HG03103 (cell line): ENCODE data around the gene FAHD2A.
"Not testable (repeated sequence)": the region's sequence is repeated elsewhere in the genome, so short reads cannot be mapped to it uniquely, and the experiment has no call there.

Experiments used
- ATAC-seq: cut with Tn5 transposase; IDR thresholded peaks from one replicate; pipeline ENCODE4 v1.9.1; 2021; ENCODE audit warnings: low read depth; ENCODE audit not compliant: unreplicated experiment

Gene FAHD2A, protein sequence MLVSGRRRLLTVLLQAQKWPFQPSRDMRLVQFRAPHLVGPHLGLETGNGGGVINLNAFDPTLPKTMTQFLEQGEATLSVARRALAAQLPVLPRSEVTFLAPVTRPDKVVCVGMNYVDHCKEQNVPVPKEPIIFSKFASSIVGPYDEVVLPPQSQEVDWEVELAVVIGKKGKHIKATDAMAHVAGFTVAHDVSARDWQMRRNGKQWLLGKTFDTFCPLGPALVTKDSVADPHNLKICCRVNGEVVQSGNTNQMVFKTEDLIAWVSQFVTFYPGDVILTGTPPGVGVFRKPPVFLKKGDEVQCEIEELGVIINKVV

DNA sequence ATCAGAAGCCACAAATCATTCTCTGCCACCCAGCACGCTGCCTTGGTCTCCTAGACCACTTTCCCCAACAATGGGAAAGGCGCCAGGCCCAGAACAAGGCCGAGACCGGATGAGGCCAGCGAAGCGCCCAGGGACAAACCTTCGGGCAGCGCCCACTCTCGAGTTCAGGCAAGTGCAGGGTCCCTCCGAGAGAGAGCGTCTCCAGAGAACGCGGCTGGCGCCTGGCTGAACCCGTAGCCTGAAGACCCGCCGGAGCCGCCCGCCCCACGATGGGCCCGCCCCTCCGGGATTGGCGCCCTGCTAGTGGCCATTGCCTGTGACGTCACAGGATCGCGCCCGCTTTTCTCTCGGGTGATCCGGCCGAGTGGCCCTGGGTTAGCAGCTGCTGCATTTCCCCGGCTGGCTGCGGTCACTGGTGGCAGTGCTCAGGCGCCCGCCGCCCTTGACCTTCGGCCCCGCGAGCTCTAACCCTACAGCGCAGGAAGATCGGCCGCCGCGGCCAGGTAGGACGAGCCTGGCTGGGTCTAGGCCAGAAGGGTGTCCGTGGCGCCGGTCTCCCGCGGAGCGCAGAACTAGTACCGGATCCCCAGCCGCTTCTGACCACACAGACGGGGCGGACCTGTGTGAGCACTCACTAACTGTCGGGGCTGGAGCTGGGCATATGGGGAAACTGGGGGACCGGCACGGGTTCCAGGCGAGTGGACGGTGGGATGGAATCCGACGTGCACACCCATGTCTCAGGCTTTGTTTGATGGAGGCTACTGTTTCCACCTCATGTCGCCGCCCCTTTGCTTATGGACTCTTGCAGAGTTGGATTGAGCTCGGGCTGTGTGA is at the start of gene FAHD2A:
Gene FAHD2A (plus strand): TSS at position 339 of the 834 bp plus-strand sequence. CDS start 2,851 bp downstream, outside the sequence.
- ATAC-seq: peak; percentile 89

DNA sequence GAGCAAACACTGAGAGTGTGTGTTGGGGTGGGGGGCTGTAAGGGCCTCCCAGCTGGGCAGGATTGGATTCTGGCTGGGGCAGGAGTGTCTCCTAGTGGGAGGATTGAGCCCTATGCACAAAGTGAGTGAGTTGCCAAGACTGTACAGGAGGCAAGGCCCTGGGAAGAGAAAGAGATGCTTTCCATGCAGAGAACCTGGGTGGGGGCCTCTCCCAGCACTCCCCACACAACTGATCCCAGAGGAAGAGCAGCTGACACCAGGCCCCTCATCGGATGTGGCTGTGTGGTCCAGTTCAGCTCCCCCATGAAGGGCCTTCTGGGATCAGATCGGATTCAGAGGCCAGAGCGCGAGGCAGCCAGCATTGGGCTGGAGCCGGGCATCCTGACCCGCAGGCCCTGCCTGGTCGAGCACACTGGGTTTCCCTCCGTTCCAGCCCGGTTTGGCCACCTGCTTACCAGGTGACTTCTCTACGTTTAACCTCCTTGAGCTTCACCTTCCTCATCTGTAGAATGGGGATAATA is 49.4 kb upstream of the FAHD2A start:
- ATAC-seq: no peak

DNA sequence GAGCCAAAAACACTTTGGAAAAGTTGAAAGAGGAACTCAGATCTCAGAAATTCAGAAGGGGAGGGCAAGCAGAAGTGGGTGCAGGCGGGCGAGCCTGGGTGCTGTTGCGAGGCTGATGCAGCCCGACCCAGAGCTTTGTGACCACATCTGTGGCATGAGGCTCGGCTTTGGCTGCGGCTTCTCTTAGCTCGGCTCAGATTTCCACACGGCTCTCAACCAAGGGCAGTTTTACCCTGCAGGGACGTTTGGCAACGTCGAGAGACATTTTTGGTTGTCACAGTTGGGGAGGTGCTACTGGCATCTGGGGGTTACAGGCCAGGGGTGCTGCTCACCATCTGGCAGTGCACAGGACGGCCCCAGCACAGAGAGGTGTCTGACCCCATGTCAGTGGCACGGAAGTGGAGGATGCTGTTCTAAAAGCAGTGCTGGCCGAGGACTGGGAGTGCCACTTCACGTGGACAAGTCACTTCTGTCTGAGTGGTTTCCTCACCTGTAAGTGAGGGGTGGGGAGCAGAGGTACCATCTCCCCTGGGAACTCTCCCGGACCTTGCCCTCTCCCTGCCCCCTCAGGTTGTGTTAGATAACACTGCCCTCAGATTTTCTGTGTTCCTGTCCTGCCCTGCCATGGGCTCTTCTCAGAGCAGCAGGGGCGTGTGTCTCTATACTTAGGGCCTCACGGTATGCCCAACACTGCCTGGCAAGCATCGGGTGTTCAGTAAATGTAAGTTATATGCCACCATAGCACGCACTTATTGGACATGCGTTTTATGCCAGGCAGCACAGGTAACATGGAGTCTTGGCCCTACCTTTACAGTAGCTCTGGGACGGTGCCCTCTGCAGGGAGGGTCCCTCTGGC is 48.7 kb upstream of the FAHD2A start:
- no peak for ATAC-seq

DNA sequence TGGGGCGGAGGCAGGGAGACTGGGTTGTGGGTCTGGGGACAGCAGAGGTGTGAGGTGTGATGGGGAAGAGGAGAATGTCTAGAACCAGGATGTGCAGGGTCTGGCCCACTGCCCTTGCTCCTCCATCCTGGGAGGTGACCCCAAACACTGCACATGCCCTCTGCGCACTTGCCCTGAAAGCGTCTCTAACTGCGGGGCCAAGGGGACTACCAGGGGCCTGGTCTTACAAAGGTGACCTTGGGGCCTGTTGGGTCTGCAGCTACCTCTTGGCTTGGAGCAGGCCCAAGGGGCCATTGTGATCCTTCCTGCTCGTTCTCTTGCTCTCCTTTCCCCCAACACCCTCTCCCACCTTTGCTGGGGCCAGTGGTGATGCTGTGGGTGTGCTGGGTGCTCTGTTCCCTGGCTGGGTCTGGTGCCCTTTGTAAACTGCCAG is 48.0 kb upstream of the FAHD2A start:
- ATAC-seq: no peak

DNA sequence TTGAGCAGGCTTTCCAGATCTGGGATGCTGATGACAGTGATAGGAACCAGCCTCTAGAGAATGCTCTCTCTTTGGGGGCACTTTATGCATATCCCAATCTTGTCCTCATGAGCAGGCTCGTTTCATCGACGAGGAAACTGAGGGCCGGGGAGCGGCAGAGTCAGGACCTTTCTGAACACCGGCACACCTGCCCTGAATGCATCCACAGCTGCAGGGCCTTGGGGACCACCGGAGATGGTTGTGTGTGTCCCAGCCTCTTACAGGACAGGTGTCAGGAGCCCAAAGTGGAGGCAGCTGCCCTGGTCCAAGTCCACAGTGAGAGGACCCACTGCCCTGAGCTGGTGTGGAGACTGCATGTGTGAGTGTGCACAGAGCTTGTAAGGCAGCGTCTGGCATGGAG is 47.6 kb upstream of the FAHD2A start:
- no peak for ATAC-seq

DNA sequence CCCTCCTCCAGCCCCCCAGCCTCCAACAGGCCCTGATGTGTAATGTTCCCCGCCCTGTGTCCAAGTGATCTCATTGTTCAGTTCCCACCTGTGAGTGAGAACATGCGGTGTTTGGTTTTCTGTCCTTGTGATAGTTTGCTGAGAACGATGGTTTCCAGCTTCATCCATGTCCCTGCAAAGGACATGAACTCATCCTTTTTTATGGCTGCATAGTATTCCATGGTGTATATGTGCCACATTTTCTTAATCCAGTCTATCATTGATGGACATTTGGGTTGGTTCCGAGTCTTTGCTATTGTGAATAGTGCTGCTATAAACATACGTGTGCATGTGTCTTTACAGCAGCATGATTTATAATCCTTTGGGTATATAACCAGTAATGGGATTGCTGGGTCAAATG is 47.0 kb upstream of the FAHD2A start:
- ATAC-seq: not testable (repeated sequence)

DNA sequence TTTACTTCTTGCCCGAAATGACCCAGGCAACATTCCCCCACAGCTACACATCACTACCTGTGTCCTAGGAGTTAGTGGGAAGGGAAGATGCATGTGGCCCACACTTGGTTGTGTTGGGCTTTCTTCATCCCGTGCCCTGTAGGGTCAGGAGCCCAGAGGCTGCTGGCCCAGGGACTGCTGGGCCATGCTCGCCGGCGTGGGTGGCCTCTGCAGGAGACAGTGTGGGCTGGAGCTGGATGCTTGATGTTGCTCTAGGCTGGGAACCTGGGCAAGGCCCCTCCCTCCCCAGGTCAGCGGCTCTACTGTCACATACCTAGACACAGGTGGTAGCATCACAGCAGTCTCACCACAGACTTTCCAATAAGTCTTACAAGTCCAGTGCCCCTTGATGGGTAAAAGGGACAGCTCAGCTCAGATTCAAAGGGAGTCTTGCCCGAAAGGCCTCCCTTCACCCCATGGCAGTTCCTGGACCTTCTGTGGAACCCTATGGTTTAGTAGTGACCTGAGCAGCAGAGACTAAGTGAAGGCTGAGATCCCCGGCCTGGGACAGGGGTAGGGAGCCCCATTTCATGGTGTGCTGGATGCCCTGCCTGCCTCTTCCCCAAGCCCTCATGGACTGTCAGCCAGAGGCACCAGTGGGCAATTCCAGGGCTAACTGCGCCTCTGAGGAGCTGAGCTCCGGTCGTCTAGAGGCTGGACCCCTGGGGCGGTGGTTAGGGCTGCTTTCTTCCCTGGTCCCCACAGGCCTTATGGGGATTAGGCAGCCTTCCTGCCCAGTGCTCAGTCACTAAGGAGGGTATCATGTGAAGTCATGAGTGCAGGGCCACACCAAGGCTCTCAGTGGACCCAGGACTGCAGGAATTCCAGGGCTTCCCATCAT is 45.4 kb upstream of the FAHD2A start:
- no peak for ATAC-seq

DNA sequence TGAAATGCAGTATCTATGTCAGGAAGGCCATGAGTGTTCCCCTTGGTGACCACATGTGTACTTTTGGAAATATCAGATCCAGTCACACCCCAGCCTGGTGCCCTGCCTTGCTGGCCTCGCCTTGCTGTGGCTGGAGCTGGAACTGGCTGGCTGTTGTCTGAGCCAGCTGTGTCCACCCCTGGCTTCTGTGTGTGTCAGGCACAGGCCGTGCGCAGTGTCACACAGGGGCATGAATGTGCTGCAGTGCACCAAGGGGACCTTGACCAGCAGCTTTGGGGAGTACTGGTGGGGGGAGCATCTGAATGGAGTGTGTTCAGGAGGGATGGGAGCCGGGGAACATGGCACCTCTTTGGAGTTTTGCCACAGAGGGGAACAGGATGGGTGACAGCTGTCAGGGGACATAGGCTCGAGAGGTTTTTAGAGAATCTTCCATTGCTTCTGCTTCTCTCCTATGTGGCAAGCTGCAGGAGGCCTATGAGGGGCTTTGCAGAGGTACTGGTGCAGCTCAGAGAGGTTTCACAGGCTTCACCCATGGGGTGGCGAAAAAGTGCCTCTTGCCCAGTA is 44.7 kb upstream of the FAHD2A start:
- ATAC-seq: no peak

DNA sequence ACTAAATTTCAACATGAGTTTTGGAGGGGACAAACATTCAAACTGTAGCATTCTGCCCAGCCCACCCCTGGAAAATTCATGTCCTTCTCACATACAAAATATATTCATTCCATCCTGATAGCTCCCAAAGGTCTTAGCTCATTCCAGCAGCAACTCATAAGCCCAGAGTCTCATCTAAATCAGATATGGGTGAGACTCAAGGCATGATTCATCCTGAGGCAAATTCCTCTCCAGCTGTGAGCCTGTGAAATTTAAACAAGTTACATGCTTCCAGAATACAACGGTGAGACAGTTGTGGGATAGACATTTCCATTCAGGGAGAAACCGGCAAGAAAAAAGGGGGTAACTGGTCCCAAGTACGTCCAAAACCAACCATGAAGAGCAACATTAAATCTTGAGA is 43.5 kb upstream of the FAHD2A start:
- ATAC-seq: no peak

DNA sequence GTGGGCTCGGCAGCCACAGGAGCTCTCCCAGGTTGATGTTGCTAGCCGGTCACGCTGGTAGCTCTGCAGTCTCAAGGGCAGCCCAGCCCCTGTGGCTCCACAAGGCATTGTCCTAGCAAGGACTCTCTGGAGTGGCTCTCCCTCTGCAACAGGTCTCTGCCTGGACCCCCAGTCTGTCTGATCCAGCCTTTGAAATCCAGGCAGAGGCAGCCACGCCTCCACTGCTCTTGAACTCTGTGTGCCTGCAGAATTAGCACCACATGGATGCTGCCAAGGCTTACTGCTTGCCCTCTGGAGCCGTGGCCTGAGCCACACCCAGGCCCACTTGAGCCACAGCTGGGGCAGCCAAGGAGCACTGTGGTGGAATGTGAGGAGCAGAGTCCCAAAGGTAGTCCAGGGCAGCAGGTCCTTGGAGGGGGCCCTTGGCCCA is 43.0 kb upstream of the FAHD2A start:
- no peak for ATAC-seq

DNA sequence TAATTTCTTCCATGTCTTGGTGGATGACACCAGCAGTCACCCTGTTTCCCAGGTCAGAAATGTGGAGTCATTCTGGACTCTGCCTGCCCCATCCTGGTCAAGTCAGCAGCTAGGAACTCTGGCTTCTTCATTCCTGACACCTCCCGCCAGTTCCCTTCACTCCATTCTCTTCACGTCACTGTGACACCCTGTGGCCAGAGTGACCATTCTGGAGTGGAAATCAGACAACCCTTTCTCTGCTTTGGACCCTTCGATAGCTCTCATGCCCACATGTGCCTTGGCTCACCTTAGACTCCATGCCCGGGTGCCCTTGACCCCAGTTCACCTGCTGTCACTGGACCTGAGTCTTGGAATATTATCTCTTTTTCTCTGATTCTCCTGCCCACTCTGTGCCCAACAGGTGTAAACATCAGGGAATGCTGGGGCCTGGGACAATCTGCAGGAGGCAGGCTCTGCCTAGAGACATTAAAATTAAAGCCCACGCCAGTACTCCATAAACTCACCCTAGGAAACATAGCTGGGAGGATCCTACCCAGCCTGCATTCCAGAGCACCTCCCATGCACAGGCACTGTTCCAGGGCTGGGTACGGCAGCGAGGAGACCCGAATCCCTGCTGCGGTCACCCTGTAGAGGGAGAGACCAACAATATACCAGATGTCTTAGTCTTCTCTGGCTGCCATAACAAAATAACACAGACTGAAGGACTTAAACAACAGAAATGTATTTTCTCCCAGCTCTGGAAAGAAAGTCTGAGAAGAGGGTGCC is 41.1 kb upstream of the FAHD2A start:
- no peak for ATAC-seq

DNA sequence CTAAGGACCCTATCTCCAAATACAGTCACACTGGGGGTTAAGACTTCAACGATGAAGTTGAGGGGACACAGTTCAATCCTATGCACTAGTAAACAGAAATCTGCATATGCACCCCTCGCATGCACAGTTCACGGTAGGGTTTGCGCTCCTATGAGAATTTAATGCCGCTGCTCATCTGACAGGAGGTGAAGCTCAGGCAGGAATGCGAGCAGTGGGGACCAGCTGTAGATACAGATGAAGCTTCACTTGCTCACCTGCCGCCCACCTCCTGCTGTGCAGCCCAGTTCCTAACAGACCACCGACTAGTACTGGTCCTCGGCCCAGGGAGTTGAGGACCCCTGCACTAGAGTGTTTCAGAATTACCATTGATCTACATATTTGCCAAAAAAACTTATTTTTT is 40.0 kb upstream of the FAHD2A start:
- ATAC-seq: no peak

DNA sequence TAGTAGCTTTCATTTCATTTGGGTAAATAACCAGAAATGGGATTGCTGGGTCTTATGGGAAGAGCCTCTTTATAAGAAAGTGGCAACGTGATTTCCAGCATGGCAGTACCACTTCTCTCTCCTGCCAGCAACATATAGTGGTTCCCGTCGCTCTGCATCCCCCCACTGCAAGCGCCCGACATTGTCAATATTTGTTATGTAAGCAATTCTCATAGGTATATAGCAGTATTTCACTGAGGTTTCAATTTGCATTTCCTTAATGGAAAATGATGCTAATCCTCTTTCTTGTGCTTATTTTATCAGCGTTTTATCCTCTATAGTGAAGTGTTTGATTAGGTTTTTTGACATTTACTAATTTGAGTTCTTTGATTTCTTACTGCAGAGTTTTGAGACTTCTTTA is 36.0 kb upstream of the FAHD2A start:
- no peak for ATAC-seq

DNA sequence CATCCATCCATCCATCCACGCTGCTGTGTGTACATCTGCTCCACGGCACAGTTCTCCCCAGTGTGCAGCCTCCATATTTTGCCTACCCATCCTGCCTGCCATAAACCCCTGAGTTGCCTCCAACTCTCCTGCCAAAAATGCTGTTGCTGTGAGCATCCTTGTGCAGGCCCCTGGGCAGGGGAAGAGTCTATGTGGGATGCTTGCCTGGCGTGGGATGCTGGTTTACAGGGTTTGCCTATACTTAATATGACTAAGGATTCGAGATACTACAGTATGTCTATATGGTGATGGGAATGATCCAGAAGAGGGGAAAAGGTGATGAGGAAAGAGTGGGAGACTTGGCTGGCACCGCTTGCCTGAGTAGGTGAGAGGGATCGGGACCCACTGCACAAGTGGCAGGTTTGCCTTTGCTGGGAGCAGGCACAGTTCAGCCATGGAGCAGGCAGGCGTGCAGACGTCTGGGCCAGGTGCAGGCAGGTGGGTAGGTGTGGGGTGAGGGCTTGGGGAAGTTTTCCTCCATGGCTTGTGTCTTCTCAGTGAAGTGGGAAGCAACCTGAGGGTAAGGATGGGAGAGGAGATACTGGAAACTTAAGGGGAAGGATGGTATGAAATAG is 30.2 kb upstream of the FAHD2A start:
- ATAC-seq: no peak

DNA sequence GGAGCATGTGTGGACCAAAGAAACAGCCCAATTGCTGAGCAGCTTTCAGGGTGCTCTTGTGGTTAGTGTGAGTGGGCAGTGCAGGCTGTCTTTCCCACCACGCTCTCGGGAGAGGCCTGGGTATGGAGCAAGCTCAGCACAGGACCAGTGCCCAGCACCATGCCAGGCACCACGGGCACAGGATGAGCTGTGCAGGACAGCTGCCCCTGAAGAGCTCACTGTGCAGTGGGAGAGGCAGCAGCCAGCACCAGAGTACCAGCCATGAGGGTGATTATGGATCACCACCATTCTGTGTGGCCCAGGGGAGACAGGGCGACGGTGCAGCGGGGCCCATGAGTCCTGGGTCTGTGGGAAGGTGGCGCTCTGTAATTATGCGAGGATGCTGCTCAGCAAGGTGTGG is 29.7 kb upstream of the FAHD2A start:
- ATAC-seq: no peak

DNA sequence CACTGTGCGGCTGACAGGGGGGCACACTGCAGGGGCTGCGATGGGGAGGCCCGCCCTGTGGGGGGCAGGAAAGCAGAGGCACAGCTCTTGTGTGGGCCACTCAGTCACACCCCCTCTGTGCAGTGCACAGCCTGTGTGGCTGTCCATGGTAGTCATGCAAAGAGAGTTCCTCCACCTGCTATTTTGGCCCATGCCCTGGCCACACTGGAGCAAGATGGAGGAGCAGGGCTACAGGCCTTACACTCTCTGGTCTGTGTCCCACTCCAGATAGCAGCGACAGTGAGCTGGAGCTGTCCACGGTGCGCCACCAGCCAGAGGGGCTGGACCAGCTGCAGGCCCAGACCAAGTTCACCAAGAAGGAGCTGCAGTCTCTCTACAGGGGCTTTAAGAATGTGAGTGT is 28.5 kb upstream of the FAHD2A start:
- ATAC-seq: no peak

DNA sequence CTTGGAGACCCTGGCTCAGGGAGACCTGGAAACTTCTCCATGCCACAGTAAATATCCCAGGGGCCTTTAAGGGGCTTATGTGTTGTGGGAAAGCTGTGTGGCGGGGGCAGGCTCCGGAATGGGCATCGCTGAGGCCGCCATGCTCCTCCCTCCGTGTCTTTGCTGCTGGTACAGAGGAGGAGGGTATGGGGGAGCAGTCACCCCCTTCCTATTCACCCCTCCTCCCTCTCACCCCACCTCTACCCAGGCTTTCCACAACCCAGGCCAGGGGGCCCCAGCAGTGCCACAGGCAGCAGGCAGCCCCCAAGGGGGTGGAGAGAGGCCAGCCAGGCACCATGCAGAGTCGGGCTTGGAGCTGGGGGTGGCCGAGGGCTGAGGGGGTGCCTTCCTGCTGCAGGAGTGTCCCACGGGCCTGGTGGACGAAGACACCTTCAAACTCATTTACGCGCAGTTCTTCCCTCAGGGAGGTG is 28.0 kb upstream of the FAHD2A start:
- ATAC-seq: no peak

DNA sequence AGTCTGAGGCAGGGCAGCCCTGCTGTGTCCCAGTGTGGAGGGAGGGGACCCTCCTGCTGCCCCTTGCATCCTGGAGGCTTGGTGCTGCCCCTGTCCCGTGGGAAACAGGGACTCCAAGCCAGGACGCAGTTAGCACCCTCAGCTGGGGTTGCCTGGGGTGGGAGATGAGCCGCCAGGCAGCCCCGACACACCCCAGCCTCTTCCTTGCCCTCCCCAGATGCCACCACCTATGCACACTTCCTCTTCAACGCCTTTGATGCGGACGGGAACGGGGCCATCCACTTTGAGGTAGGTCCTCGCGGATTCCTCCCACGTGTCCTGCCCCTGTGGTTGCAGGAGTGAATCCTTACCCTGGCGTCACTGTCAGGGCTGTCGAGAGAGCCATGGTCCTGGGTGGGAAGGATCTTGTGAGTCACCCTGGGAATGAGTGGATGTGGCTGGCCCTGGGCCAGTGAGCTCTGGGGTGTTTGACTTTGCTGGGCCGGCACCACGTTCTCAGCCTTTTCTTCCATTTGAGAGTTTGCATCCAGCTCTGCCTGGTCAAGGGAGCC is 27.5 kb upstream of the FAHD2A start:
- ATAC-seq: no peak
